NCI-H345 (cell line): ENCODE data around the gene IGFBP1.
"Not testable (repeated sequence)": the region's sequence is repeated elsewhere in the genome, so short reads cannot be mapped to it uniquely, and the experiment has no call there.

ENCODE experiments used
- DNase-seq: peaks from one replicate; lab custom pipeline; 2025; lab: John Stamatoyannopoulos, UW

IGFBP1 gene

DNA sequence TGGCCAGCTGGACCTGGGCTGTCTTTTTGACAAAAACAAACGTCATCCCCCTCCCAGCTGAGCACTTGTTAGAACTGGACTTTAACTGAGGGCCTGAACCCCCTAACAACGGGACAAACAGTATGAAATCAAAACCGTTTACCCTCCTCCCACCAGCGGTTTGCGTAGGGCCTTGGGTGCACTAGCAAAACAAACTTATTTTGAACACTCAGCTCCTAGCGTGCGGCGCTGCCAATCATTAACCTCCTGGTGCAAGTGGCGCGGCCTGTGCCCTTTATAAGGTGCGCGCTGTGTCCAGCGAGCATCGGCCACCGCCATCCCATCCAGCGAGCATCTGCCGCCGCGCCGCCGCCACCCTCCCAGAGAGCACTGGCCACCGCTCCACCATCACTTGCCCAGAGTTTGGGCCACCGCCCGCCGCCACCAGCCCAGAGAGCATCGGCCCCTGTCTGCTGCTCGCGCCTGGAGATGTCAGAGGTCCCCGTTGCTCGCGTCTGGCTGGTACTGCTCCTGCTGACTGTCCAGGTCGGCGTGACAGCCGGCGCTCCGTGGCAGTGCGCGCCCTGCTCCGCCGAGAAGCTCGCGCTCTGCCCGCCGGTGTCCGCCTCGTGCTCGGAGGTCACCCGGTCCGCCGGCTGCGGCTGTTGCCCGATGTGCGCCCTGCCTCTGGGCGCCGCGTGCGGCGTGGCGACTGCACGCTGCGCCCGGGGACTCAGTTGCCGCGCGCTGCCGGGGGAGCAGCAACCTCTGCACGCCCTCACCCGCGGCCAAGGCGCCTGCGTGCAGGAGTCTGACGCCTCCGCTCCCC lies at the start of gene IGFBP1:
Gene IGFBP1 (plus strand): TSS at position 304 of the 808 bp plus-strand sequence. CDS start 165 bp downstream, at position 469.
- DNase-seq, result peak; percentile 16

DNA sequence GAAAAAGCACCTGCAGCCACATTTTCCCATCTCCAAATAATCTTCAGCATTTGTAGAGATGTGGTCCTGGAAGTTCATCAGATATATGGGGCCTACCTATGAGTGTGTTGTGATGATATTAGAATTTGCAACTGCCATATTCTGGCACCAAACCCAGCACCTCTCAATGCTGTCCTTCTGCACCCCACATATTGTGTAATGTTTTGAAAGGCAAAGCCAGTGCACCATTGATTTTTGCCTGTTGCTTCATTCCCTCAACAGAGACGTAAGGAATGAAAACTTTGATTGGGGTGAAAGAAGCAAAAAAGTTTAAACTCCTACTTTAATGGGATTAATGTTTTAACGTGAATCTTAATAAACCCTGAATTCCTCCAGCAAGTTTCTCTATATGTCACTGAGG lies 49.4 kb upstream of the IGFBP1 start:
- not testable (repeated sequence) for DNase-seq

DNA sequence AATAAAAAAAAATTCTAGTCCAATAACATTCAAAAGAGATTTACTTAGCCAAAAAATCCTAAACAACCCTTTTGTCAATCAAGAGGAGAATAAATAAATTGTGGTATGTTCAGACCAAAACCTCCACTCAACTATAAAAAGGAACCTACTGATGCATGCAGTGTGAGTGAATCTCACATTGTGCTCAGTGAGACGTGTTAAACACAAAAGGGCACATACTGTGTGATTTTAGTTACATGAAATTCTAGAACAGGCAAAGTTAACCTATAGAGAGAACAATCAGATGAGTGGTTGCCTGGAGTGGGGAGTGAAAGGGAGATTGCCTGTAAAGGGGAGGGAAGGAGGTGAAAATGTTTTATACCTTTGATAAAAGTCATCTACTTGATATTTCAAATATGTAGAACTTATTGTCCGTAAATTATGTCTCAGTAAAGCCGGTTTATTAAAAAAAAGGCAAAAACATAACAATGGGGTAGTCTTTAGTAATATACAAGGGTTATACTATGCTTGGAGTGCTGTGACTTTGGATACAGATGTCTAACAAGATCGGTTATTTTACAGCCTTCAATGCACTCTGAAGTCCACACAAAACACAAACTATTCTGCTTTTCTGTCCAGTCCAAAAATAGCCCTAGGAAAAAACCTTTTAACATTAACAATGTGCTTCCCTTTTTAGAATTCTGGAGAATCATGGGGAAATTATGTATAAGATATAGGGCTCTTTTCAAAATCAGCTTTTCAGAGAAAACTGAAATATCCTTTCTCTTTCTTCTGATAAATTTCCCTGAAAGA lies 46.2 kb upstream of the IGFBP1 start:
- peak; percentile 86 for DNase-seq

DNA sequence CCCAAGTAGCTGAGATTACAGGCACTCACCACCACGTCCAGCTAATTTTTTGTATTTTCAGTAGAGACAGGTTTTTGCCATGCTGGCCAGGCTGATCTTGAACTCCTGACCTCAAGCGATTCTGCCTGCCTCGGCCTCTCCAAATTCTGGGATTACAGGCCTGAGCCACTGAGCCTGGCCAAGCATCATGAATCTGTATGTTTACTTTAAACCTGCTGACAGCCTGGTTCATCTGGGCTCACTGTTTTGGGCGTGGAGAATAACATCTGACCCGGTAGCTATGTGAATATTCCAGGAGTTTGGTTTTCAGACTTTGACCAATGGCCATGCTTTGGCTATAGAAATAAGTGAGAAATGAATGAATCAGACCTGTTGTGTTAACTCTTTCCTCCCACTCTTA lies 41.8 kb upstream of the IGFBP1 start:
- DNase-seq, result not testable (repeated sequence)

DNA sequence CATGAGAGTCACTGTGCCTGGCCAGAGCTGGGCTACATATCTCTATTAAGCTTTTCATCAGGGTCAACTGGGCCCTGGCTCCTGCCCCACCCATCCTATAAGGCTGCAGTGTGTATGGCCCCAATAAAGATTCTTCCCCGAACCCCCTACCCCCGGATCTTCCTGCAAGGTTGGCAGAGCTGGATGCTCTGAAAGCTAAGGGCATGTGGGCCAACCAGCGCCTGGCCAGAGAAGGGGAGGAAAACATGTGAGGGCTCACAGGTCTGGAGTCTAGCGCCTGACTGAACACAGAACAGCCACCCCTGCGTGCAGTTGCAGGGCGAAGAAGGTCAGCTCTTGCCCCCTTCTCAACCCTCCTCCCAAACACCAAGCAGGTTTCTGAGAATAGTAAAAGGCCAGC lies 39.6 kb upstream of the IGFBP1 start:
- DNase-seq, result not testable (repeated sequence)

DNA sequence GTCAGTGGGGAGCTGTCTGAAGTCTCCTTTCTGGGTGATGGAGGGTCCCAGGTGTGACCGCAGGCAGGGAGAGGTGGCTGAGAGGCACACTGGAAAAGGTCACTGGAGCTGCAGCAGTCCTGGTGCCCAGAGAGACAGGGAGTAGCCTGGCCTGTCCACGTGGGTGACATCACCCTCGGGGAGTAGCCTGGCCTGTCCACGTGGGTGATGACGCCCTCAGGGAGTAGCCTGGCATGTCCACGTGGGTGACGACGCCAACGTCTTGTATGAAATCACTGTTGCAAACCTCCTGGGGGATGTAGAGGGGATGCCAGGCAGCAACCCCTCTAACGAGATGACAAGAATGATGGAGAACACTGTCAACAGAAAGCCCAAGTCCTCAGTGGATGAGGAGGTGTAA lies 35.3 kb upstream of the IGFBP1 start:
- DNase-seq, result not testable (repeated sequence)

DNA sequence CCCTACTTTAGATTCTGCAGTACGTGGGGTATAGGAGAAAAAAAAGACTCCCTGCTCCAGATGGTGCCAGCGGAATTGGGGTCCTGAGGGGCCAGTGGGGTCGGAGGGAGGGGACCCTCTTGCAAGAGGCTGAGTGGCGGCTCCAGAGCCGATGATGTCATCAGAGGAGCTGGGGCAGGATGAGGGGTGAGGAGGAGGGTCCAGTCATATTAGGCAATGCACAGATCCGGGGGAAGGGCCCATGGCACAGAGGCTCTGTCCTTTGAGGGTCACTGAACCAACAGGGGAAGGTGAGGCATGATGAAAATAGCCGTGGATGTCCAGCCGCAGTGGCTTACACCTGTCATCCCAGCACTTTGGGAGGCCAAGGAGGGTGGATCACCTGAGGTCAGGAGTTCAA lies 34.8 kb upstream of the IGFBP1 start:
- not testable (repeated sequence) for DNase-seq

DNA sequence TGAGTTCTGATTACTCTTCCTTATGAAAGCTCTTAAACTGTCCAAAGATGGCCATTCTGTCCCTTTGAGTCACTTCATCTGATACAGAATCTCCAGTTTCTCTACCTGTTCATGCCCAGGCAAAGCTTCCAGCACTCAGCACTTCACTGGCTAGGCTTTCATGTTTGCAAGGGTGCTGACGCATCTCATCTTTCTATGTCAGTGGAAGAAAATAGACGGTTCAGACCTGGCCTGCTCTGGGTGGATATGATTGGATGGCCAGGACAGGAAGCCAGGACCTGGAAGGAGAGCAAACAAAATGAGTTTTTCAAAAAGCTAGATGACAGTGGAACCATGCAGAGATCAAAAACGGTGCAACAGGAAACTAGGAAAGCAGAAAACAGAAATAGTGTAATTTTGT lies 32.6 kb upstream of the IGFBP1 start:
- DNase-seq, result not testable (repeated sequence)

DNA sequence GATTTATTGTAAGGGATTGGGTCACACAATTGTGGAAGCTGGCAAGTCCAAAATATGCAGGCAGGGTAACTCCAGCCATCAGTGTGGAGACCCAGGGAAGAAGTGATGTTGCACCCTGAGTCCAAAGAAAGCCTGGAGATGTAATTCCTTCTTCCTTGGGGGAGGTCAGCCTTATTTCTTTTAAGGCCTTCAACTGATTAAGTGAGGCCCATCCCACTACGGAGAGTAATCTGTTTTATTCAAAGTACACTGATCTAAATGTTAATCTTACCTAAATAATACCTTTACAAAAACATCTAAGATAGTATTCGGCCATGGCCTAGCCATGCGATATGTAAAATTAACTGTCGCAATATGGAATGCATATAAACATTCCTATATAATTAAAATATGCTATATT lies 31.4 kb upstream of the IGFBP1 start:
- not testable (repeated sequence) for DNase-seq

DNA sequence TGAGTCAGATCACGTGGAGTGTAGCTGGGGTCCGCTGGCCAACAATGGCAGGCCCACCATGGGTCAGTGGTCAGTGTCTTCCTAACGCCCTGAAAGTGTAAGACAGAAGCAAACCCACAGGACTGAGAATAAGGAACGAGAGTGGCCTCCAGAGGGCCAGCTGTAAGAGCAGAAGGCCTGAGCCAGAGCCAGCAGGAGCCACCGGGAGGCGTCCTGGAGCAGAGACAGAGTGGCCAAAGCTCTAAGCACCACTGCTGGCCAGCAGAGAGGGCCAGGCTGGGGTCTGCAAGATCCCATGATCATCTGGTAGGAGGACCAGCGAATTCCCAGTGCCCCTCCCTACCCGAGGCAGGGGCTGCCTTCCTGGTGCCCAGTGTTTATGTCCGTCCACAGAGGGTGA lies 24.6 kb upstream of the IGFBP1 start:
- DNase-seq, result no peak

DNA sequence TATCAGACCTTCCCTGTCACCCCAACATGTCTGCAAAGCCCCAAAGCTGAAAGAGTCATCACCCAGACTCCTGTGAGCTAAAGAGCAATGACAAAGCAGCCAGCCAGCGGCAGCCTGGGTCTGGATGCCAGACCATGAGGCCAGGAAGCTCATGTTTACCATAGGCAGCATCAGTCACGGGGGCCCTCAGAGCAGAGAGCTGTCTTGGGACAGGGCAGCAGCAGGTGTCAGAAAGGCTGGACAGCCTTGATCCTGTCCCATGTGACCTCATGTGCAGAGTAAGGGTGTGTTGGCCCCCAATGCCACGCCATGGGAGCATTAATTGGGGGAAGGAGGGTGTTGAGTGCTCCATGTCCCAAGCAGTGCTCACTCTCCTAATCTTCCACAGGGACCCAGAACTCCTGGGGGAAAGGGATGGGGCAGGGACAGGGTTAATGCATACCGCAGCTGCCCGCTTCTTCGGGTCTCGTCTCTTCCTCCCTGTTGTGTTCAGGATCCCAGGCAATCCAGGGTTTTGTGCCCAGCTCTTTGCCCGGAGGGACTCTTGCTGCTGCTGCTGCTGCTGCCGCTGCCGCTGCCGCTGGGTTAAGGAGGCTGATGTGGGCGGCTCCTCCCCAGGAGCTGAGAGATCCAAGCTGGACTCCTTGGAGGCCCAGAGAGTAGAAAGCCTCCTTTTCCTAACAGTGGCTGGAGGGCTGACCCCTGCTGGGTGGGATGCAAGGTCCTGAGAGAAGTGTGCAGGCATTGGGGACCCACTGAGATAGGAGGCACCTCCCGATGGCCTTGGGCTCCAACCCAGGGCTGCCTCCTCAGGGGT lies 22.5 kb upstream of the IGFBP1 start:
- DNase-seq, result no peak

DNA sequence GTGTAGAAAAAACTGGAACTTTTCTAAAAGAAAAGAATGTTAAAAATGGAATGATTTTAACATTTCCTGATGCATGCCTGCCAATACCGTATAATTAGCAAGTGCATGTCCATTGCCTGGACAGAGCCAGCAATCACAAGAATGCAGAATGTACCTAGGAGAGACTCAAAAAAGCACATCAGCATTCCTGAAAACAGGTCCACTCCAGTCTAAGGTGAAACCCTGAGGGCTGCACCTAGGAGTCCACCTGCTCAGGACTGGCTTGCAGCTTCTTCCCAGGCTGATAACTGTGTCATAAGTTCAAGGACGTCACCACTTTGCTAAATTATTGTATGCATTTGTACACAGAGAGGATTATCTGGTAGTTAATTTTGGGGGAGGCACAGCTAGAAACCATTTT lies 20.8 kb upstream of the IGFBP1 start:
- DNase-seq, result no peak

DNA sequence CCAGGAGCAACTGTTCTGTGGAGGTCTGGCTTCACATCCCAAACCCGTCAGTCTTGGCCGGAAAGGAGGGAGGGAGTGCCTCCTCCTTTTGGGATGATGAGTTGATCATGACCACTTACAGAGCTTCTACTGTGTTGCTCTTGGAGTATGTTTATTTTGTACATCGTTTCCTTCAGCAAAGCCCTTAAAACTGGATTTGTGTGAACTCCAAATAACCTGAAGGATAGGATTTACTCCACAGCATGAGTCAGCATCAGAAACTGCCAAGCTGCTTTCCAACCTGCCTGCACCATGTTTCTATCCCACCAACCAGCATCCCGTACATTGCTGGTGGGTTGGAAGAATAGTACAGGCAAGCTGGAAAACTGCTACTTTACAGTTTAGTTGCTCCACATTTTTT lies 18.9 kb upstream of the IGFBP1 start:
- no peak for DNase-seq

DNA sequence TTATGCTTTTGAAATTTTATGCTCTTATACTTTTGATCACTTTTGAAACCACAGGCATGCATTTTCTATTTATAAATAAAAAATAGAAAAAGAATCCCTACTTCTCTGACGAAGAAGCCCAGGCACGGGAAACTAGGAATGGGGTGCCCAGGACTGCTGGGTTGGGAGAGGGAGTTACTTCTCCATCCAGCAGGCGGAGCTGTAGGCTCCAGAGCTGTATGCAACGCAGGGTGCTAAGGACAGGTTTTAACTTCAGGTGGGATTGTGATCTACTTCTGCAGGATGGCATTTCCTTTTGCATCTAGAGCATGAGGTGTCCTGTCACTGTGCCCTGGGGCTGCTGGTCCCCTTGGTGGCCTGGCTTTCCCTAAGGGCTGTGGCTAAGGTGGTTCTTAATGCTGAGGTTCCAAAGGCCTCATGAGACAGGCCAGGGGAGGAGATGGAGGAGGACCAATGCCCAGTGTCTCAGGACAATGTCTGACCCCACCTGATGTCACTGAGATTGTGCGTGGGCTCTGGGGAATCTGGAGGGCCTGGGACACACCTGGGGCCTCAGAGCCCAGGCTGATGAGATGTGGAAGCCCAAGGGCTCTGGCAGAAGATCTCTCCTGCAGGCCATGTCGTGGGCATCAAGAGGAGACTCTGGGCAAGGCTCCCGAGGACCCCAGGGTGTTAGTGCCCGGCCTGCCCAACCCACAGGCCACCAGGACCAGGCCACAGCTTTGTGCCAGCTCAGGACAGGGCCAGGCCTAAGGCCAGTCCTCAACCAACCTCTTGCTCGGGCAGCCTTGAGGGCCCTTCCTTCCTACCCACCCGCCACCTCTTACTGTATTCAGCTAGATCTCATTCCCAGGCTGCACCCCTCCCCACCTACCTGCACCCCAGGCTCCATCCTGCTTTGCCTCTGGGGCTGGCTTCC lies 15.9 kb upstream of the IGFBP1 start:
- DNase-seq, result no peak

DNA sequence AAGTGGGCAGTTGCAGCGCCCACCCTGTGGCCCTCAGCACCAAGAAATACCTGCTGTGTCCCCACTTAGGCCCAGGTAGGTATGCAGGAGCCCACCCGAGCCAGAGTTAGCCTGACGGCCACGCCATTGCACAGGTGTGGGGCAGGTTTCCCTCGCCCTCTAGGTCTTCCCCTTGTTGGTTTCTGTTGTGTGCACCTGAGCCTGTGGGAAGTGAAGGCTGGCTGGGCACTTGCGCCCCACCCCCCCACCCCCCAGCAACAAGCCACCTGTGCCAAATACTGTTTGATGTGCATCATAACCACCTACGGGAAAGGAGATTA lies 15.3 kb upstream of the IGFBP1 start, which contains the start of gene CCDC201:
Gene CCDC201 (minus strand): TSS at position 48 of the 320 bp plus-strand sequence. CDS start 75 bp downstream, outside the sequence.
- DNase-seq, result no peak

DNA sequence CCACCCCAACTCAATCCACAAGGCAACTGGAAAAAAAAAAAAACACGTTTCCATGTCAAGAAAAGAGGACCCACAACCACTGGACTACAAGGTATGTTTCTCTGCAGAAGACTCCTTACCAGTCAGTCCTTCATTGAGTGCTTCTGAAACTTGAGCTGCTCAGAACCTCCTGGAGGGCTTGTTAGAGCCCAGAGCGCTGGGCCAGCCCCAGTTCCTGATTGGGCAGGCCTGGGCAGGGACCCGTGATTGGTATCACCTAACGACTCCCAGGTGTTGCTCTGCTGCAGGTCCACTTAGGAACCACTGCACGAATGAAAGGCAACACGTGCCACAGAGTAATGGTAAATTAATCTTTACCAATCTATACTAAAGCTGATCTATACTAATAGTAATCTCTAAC lies 14.9 kb upstream of the IGFBP1 start:
- DNase-seq, result no peak

DNA sequence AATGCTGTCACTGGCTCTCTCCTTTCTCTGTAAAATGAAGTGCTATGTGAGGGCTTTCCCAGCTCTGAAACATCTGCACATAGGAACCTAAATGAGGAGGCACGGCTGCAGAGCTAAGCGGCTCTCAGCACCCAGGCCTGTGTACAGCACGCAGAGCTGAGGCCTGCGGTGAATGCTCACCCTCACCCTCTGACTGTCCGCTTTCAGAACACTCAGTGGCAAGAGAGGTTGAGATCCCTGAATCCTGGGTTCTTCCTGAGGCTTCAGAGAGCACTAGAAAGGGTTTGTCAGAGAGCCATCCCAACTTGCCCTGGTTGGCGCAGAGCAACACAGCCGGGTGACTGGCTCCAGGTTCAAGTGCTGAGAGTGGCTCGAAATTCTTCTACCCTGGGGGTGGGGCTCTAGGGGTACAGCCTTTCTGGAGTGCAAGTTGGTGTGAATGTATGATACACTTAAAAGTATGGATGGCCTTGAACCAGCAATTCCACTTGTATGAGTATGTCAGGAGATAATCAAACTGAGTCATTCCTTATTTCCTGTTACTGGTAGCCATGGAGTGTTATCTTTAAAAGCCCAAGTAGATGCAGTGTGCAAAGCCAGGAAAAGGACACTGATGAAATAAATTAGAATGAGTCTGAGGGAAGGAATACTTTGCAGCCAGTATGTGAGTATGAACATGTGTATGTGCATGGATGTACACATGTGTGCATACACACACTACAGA lies 13.7 kb upstream of the IGFBP1 start:
- no peak for DNase-seq

DNA sequence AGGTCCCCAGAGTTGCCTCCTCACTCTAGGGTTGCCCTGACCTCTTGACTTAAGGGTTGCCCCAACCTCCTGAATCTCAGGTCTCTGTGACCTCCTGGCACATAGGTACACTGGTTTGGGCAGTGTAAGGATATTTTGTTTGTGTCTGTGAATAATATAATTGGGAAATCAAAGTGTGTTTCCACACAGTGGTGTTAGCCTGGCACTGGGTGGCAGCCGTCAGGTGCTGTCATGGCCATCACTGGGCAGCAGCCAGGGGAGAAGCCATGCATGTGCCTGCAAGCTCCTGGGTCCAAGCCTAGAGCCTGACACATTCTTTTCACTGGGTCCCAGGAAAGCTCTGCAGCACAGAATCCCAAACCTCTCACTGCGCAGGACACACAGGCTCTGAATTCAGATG lies 11.8 kb upstream of the IGFBP1 start:
- no peak for DNase-seq

DNA sequence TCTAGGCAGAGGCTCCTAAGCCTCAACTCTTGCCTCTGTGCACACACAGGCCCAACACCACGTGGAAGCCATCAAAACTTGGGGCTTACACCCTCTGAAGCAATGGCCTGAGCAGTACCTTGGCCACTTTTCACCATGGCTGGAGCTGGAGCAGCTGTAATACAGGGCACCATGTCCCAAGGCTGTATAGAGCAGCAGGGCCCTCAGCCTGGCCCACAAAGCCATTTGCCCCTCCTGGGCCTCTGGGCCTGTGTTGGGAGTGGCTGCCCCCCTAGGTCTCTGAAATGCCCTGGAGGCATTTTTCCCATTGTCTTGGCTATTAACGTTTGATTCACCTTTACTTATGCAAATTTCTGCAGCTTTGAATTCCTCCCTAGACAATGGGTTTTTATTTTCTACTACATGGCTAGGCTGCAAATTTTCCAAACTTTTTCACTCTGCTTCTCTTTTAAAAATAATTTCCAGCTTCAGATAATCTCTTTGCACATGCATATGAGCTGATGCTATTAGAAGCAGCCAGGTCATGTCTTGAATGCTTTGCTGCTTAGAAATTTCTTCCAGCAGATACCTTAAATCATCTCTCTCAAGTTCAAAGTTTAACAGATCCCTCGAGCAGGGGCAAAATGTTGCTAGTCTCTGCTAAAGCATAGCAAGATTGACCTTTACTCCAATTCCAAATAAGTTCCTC lies 9.7 kb upstream of the IGFBP1 start:
- DNase-seq, result no peak

DNA sequence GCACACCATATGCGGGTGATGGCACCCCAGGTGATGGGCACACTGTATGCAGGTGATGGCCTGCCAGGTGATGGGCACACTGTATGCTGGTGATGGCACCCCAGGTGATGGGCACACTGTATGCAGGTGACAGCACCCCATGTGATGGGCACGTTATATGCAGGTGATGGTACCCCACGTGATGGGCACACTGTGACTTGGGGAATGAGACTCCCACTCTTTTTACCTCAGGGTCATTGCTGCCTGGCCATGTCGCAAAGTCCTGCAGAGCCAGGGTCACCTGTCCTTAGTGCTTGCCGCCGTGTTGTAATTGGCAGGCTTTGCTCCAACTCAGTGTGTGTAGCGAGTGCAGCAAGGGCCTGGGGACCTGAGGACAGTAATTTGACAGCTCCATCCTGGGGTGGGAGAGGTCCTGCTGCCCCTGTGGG lies 7.8 kb upstream of the IGFBP1 start:
- DNase-seq, result no peak
